HepG2 (cell line): ENCODE measurements around the gene ZC3H12A. TPM values are rescaled to one million over a fixed set of nuclear protein-coding genes. Genes with fewer than 3 reads are reported as not detected.

Experiments
- ATAC-seq: fragments of 200-7000 bp; cut with Tn5 transposase; 3 replicates; pipeline ENCODE4 v1.9.1; 2020; ENCODE audit warnings: mild to moderate bottlenecking, moderate library complexity
- BruUV-seq: library from RNA; stranded (reverse); fragments of 400-500 nt; replicated peaks from 2 replicates; lab custom pipeline; 2021; lab: Mats Ljungman, UMichigan
- CTCF ChIA-PET: fragments of 300-600 bp; formaldehyde crosslinking; extraction: SDS; loops from one replicate; lab custom pipeline; 2021; ENCODE audit warnings: low total read pairs, inconsistent platforms, low intra/inter-chr PET ratio; lab: Yijun Ruan, JAX
- POLR2A ChIA-PET: fragments of 350-600 bp; sonication (Branson Sonifier 250); formaldehyde crosslinking; loops from one replicate; lab custom pipeline; 2020; ENCODE audit warnings: antibody characterized with exemption, inconsistent platforms; lab: Yijun Ruan, JAX
- DNase-seq: peaks from one replicate; pipeline ENCODE4 v3.0.0-alpha.2; 2015; ENCODE audit warnings: low spot score
- FAIRE-seq: peaks from 3 replicates; lab custom pipeline; 2011; peaks lifted over from hg19 to GRCh38; lab: Jason Lieb, UNC
- H2AFZ ChIP-seq: one replicate; pipeline ENCODE4 v1.6.1; 2011; ENCODE audit warnings: low read length, inconsistent platforms
- H3K27ac ChIP-seq: fragments of 300-600 bp; 3 replicates; pipeline ENCODE4 v1.8.0; 2011; ENCODE audit warnings: mixed run types, mild to moderate bottlenecking, mixed read lengths, low read length, inconsistent platforms; ENCODE audit not compliant: insufficient read depth; ENCODE audit errors: extremely low read length
- H3K27me3 ChIP-seq, 2 experiments: fragments of 200-600 bp in 1 of 2; 2 replicates in 1 of 2; 3 replicates in 1 of 2; pipeline versions ENCODE4 v1.6.0 to v1.8.0; 2011; ENCODE audit warnings: low read length in 2 of 2, mild to moderate bottlenecking in 2 of 2, moderate library complexity in 2 of 2, inconsistent platforms in 1 of 2; ENCODE audit not compliant: insufficient read depth in 2 of 2, control insufficient read depth in 1 of 2
- H3K36me3 ChIP-seq, 2 experiments: fragments of 200-600 bp in 1 of 2; replicated peaks in 1 of 2; 2 replicates in 1 of 2; 3 replicates in 1 of 2; pipeline versions ENCODE4 v1.5.1 to v1.8.0; 2011; ENCODE audit warnings: low read length in 2 of 2, inconsistent platforms in 1 of 2; ENCODE audit not compliant: insufficient read depth in 2 of 2, control insufficient read depth in 1 of 2
- H3K4me1 ChIP-seq: 2 replicates; pipeline ENCODE4 v1.5.1; 2012; ENCODE audit warnings: low read length, inconsistent platforms; ENCODE audit not compliant: insufficient read depth
- H3K4me2 ChIP-seq: 2 replicates; pipeline ENCODE4 v1.6.0; 2011; ENCODE audit warnings: low read depth, low read length, inconsistent platforms
- H3K4me3 ChIP-seq, 3 experiments: fragments of 200-600 bp in 1 of 3; sonication (generic), shearing (Covaris generic) in 1 of 3; replicated peaks in 1 of 3; 2 replicates each; pipeline ENCODE4 v1.5.1; 2011 to 2016; ENCODE audit warnings: low read length in 3 of 3, inconsistent platforms in 2 of 3, low read depth in 2 of 3, mild to moderate bottlenecking in 2 of 3, control low read depth in 1 of 3, mixed read lengths in 1 of 3; ENCODE audit not compliant: insufficient read depth in 1 of 3
- H3K79me2 ChIP-seq: one replicate; pipeline ENCODE4 v1.6.1; 2011; ENCODE audit warnings: low read length, inconsistent platforms; ENCODE audit not compliant: insufficient read depth
- H3K9ac ChIP-seq: 2 replicates; pipeline ENCODE4 v1.6.0; 2011; ENCODE audit warnings: mild to moderate bottlenecking, low read depth, low read length, inconsistent platforms; ENCODE audit not compliant: insufficient read depth
- H3K9me3 ChIP-seq: 2 replicates; pipeline ENCODE4 v1.5.1; 2012; ENCODE audit warnings: mild to moderate bottlenecking, low read length
- H4K20me1 ChIP-seq: 2 replicates; pipeline ENCODE4 v1.6.0; 2011; ENCODE audit warnings: inconsistent platforms, mild to moderate bottlenecking, low read length, moderate library complexity; ENCODE audit not compliant: insufficient read depth
- ARNT ChIP-seq: fragments of 450-650 bp; IDR thresholded peaks from 2 replicates; pipeline ENCODE4 v1.6.1; 2017
- JDP2 ChIP-seq: sonication (generic); formaldehyde crosslinking; IDR thresholded peaks from 2 replicates; pipeline ENCODE4 v1.8.1; 2022; ENCODE audit warnings: missing genetic modification reagents, borderline replicate concordance
- RXRB ChIP-seq: IDR thresholded peaks from 2 replicates; pipeline ENCODE4 v1.6.1; 2016; ENCODE audit warnings: borderline replicate concordance, missing genetic modification reagents, missing compliant biosample characterization
- ZFP36 ChIP-seq: fragments of 150-350 bp; IDR thresholded peaks from 2 replicates; pipeline ENCODE4 v1.6.1; 2018; ENCODE audit warnings: borderline replicate concordance, low read length, low read depth; ENCODE audit not compliant: partially characterized antibody
- ZKSCAN8 ChIP-seq: IDR thresholded peaks from 2 replicates; pipeline ENCODE4 v1.6.1; 2016; ENCODE audit warnings: borderline replicate concordance, missing genetic modification reagents, missing compliant biosample characterization
- ZNF562 ChIP-seq: sonication (generic); formaldehyde crosslinking; IDR thresholded peaks from 2 replicates; pipeline ENCODE4 v1.8.0; 2022; ENCODE audit warnings: missing genetic modification reagents, borderline replicate concordance
- ZNF597 ChIP-seq: sonication (generic); formaldehyde crosslinking; IDR thresholded peaks from 2 replicates; pipeline ENCODE4 v1.5.0; 2020; ENCODE audit warnings: missing genetic modification reagents
- WGBS: methylation state at CpG from one replicate; pipeline ENCODE4 v1.1.6; 2017; ENCODE audit warnings: low lambda C conversion rate; 5-methylcytosine and 5-hydroxymethylcytosine counted together
- in situ Hi-C: cut with HindIII; loops from 2 replicates; pipeline ENCODE4 v1.10.0; 2017; ENCODE audit warnings: low pct_unique_long_range_greater_than_20kb; ENCODE audit not compliant: extremely low pct_ligation_motif_present
- intact Hi-C: fragments of 100-400 bp; cut with micrococcal nuclease; formaldehyde crosslinking; loops from one replicate; pipeline ENCODE4 v1.10.0; 2022; ENCODE audit not compliant: unreplicated experiment
- polyA plus RNA-seq, 8 experiments: library from polyadenylated mRNA; depleted of rRNA in 3 of 8; stranded (reverse) in 7 of 8; unstranded in 1 of 8; fragments of >200 nt; fragmentation: Illumina TruSeq in 4 of 8; extraction: Trizol in 4 of 8; gene quantifications; 2 replicates each; pipeline versions ENCODE4 v1.2.1 to v1.2.3, GENCODE V29; 2011 to 2016; ENCODE audit warnings: low read depth in 4 of 8, missing spikeins in 1 of 8, mixed read lengths in 1 of 8; ENCODE audit not compliant: insufficient read depth in 1 of 8
- total RNA-seq, 5 experiments: library from RNA; depleted of rRNA; stranded (reverse); fragments of >200 nt; fragmentation: Illumina TruSeq; extraction: Trizol; gene quantifications; 2 replicates each; pipeline ENCODE4 v1.2.3, GENCODE V29; 2016; ENCODE audit warnings: low read depth in 1 of 5

The ZC3H12A gene
- total and polyA plus RNA-seq, 2 of the 13 experiments (the other 11 are each of a cell fraction or from before 2014, with no cell fraction given), result 6.8 to 13.3 TPM

DNA sequence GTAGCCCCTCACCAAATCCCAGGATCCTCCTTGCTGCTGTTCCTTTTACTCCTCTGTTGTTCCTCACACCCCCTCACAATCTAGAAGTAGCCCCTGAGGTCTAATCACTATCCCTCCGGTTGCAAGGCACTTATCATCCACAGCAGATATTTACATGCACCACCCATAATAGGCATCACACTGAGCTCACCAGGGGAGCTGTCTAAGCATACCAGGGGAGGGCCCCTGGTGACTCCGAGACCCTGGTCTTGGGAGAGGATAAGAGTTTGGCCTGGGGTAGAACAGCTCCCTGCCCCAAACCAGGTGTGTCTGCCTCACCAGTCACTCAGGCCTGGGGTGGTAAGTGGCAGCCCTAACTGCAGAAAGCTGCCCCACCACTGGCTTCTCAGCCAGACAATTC, 37.3 kb upstream of the ZC3H12A start:
- Histone ChIP-seq H3K4me1 (no peaks in the 10 kb centered on the region), H3K27me3 (peaks cover 2 to 53% of the 10 kb centered on the region in 2 experiments; a peak in 3 of 5 replicates), H2AFZ (no peak overlapping the region), H3K9ac (no peak overlapping the region)
- no TSS peak for BruUV-seq
- TF ChIP-seq ZNF562, result no peak
- no peak for TF ChIP-seq JDP2
- TF ChIP-seq, all 625 proteins: peak for 0
- DNase-seq (no peak), FAIRE-seq (no peak), ATAC-seq (no peak)
- H3K4me3 ChIP-seq, result no peak overlapping the region
- in situ Hi-C loops (loop anchor here (10.0 to 25.0 kb wide), 2 partner anchors 725 to 882 kb away; no protein-coding TSS in a partner anchor), intact Hi-C loops (no loop called here)
- peaks cover 4% of the 10 kb centered on the region; the same call in 1 of the 2 replicates for H4K20me1 ChIP-seq
- no peak overlapping the region for H3K27ac ChIP-seq
- CTCF ChIA-PET, result no interaction called here
- no peaks in the 10 kb centered on the region for H3K9me3 ChIP-seq
- 6% methylated on average over 2 of the region's 2 CpGs for WGBS
- no peak overlapping the region for H3K4me2 ChIP-seq
- no peaks in the 10 kb centered on the region for H3K79me2 ChIP-seq
- no peaks in the 10 kb centered on the region for H3K36me3 ChIP-seq
- POLR2A ChIA-PET, result no interaction called here

- no peak overlapping the region for H3K4me2 ChIP-seq
Observed at GRCh38 chr1:37438037-37438868, 36.1 kb upstream of the ZC3H12A start.

More at GRCh38 chr1:37438037-37438868, 36.1 kb upstream of the ZC3H12A start:
- Histone ChIP-seq H3K36me3 (no peaks in the 10 kb centered on the region), H3K27me3 (peaks cover 2 to 49% of the 10 kb centered on the region in 2 experiments; a peak in 3 of 5 replicates), H3K79me2 (no peaks in the 10 kb centered on the region), H3K27ac (no peak overlapping the region), H3K4me1 (no peaks in the 10 kb centered on the region), H3K4me3 (no peak overlapping the region), H2AFZ (no peak overlapping the region), H4K20me1 (peaks cover 4% of the 10 kb centered on the region; the same call in 1 of the 2 replicates), H3K9ac (no peak overlapping the region), H3K9me3 (no peaks in the 10 kb centered on the region)
- DNase-seq, result no peak
- FAIRE-seq, result no peak
- in situ Hi-C loops, result loop anchor here (10.0 to 25.0 kb wide), 2 partner anchors 726 to 883 kb away; no protein-coding TSS in a partner anchor
- BruUV-seq, result no TSS peak
- CTCF ChIA-PET, result no interaction called here
- 13% methylated on average over 6 of the region's 6 CpGs for WGBS
- intact Hi-C loops, result no loop called here
- POLR2A ChIA-PET, result no interaction called here
- no peak for ATAC-seq
- TF ChIP-seq RXRB (CRISPR knock-in tag) (no peak), ZKSCAN8 (CRISPR knock-in tag) (no peak), ZNF597 (CRISPR knock-in tag) (no peak), ZFP36 (peak; percentile 4), ARNT (no peak)
- TF ChIP-seq, all 625 proteins: peak for 1
